T-helper 22 cell (primary cell): ENCODE results near the gene ELOF1.
"Not testable (repeated sequence)": the region's sequence is repeated elsewhere in the genome, so short reads cannot be mapped to it uniquely, and the experiment has no call there.

Experiments used
- DNase-seq: peaks from one replicate; pipeline ENCODE4 v3.0.0-alpha.2; 2020; ENCODE audit warnings: low read depth

ELOF1 gene

DNA sequence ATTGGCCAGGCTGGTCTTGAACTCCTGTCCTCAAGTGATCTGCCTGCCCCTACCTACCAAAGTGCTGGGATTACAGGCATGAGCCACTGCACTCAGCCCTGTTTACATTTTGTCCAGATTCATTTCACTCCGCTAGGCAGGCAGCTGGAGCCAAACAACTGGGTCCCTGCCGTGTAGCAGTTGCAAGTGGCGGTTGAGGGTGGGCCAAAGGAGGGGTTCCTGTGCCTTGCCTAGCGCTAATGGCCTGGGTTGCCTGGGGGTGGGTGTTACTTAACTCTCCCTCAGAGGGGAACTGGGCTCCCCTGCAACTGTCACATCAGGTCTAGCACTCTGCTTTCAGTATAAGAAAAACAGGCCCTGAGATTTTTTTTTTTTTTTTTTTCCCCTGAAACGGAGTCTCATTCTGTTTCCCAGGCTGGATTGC lies 11.0 kb upstream of the ELOF1 start:
- no peak for DNase-seq

- no peak for DNase-seq
Observed at GRCh38 chr19:11566164-11566563, 7.1 kb upstream of the ELOF1 start.

DNA sequence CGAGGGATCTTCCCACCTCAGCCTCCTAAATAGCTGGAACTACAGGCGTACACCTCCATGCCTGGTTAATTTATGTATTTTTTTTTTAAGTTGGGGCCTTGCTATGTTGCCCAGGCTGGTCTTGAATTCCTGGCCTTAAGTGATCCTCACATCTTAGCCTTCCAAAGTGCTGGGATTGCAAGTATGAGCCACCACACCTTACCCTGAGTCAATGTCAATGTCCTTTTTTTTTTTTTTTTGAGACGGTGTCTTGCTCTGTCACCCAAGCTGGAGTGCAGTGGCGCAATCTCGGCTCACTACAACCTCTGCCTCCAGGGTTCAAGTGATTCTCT lies 6.6 kb upstream of the ELOF1 start:
- not testable (repeated sequence) for DNase-seq

DNA sequence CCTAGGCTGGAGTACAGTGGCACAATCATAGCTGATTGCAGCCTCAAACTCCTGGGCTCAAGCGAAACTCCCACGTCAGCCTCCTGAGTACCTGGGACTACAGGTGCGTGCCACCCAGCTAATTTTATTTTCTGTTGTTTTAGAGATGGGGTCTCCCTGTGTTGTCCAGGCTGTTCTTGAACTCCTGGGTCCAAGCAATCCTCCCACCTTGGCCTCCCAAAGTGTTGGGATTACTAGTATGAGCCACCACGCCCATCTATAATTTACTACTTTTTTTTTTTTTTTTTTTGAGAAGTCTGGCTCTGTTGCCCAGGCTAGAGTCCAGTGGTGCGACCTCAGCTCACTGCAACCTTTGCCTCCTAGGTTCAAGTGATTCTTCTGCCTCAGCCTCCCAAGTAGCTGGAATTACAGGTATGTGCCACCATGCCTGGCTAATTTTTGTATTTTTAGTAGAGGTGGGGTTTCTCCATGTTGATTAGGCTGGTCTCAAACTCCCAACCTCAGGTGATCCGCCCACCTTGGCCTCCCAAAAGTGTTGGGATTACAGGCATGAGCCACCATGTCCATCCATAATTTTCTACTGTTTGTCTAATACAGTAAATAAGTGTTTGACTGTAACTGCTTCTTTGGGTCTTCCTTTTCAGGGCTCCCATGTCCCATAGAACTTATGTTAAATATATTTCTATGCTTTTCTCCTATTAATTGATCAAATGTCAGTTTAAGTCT lies 5.2 kb upstream of the ELOF1 start:
- DNase-seq: not testable (repeated sequence)

- DNase-seq: no peak
Observed at GRCh38 chr19:11563532-11563931, 4.5 kb upstream of the ELOF1 start.

GRCh38 chr19:11560404-11561051 lies 1.5 kb upstream of the ELOF1 start:
- no peak for DNase-seq

- no peak for DNase-seq
Observed at GRCh38 chr19:11556634-11557420, 2.2 kb downstream of the ELOF1 start.

DNA sequence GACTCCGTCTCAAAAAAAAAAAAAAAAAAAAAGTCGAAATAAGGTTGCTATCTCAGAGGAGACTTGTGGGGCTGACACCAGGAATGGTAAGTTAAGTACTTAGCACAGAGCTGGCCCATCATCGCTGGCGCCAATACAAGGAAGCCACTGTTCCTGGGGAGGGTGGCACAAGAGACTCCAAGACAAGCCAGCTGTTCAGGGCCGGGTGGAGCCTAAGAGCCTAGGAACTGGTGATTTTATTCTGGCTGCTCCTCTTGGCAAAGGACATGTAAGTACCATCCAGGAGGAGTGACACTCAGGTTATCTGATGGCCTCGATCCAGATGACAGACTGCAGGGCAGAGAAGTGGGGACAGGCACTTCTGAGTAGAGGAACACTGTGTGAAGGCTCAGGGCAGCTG lies 3.8 kb downstream of the ELOF1 start:
- no peak for DNase-seq

DNA sequence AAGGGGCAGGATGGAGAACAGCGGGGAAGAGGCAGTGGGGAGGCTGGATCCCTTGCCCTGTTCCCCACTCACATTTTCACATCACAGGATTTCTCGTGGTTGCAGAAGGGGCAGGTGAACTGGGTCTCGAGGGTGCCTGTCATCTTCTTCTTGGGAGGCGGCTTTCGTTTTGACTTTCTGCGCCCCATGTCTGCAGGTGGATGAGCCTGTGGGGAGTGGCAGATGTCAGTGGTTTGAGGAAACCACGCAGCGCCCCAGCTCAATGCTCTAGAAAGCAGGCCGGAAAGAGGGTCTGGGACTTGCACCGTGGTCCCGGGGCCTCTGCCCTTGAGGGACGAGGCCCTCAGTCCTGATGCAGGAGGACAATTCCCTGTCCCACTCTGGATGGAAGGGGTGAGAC lies 4.9 kb downstream of the ELOF1 start:
- DNase-seq: no peak

- no peak for DNase-seq
Observed at GRCh38 chr19:11552666-11553372, 6.2 kb downstream of the ELOF1 start.

DNA sequence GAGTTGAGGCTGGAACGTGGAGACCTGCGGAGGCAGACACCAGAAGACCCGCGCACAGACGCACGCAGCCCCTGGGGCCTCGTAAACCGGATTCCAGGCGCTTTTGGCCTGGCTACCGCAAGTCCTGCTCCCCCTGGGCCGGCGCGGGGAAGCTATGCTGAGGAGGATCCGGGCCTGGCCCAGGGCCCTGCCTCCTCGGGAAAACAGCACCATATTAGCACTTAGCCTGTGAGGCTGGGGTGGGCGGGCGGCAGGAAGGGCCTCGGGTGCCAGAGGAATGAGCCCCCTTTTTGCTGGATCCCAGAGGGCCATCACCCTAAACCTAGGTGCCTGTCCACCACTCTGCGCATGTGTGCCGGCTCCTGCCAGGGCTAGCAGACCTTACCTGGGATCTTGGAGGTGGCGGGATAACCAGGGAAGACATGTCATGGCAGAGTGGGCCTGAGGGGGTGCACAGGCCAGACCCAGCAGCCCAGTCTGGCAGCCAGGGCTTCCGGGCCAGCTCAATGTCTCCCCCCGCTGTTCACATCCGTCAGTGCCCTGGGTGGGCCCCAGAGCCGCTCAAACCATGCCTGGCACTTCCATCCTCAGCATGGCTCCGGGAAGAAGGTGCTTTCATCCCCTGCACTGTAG lies 7.3 kb downstream of the ELOF1 start:
- DNase-seq: no peak

DNA sequence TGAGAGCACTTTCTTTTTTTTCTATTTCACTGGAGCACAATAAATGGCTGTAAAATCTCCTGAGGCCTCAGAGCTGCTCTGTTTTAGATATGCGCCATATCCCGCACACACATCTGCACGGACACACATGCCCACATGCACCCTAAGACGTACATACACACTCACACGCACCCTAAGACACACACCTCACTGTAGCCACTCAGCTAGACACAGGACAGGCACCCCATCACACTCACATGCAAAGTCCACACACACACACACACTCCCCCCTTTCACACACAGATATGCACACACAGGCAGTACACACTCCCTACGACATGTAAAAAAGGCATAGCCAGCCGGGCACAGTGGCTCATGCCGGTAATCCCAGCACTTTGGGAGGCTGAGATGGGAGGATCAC lies 8.8 kb downstream of the ELOF1 start:
- no peak for DNase-seq

DNA sequence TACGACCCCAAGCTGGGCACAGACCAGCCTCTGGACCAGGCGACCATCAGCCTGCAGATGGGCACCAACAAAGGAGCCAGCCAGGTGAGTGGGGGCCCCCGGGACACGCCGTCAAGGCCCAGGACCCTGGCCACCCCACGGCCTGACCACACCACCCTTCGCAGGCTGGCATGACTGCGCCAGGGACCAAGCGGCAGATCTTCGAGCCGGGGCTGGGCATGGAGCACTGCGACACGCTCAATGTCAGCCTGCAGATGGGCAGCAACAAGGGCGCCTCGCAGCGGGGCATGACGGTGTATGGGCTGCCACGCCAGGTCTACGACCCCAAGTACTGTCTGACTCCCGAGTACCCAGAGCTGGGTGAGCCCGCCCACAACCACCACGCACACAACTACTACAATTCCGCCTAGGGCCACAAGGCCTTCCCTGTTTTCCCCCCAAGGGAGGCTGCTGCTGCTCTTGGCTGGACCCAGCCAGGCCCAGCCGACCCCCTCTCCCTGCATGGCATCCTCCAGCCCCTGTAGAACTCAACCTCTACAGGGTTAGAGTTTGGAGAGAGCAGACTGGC lies 9.6 kb downstream of the ELOF1 start:
- no peak for DNase-seq

DNA sequence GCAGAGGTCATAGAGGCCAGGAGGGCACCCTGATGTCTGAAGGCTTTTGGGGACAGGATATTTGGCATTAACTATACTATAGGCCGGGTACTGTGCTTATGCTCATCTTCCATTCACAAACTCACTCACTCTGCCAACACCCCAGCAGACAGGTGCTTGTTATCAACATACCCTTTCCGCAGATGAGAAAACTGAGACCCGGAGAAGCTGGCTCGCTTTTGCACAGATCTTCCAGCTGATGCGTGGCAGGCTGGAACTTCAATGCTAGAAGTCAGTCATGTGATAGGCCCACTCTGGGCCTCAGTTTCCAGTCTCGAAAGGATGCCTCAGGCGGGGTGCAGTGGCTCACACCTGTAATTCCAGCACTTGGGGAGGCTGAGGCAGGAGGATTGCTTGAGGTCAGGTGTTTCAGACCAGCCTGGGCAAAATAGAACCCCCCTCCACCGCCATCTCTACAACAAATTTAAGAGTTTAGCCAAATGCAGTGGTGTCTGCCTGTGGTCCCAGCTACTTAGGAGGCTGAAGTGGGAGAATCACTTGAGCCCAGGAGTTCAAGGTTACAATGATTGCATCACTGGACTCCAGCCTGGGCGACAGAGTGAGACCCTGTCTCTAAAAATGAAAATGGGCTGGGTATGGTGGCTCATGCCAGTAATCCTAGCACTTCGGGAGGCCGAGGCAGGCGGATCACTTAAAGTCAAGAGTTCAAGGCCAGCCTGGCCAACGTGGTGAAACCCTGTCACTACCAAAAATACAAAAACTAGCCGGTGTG lies 10.9 kb downstream of the ELOF1 start:
- DNase-seq: no peak

DNA sequence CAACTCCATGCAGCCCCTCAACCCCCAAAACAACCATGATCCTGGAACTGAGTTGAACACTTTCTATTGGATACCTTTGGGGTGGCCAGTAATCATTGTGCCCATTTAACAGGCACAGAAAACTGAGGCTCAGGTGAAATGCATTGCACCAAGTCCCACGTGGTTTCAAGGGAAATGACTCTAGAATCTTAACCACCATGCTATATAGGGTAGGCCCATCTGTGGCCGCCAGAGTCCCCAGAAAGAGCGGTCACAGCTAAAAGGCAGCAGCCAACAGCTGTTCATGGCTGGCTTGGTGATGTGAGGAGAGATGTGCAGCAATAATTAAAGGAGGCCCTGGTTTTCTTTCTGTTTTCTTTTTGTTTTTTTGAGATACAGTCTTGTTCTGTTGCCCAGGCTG lies 17.8 kb downstream of the ELOF1 start:
- no peak for DNase-seq

GRCh38 chr19:11540645-11541044 lies 18.4 kb downstream of the ELOF1 start:
- DNase-seq: no peak

GRCh38 chr19:11539495-11540365 lies 19.3 kb downstream of the ELOF1 start:
- DNase-seq: no peak

DNA sequence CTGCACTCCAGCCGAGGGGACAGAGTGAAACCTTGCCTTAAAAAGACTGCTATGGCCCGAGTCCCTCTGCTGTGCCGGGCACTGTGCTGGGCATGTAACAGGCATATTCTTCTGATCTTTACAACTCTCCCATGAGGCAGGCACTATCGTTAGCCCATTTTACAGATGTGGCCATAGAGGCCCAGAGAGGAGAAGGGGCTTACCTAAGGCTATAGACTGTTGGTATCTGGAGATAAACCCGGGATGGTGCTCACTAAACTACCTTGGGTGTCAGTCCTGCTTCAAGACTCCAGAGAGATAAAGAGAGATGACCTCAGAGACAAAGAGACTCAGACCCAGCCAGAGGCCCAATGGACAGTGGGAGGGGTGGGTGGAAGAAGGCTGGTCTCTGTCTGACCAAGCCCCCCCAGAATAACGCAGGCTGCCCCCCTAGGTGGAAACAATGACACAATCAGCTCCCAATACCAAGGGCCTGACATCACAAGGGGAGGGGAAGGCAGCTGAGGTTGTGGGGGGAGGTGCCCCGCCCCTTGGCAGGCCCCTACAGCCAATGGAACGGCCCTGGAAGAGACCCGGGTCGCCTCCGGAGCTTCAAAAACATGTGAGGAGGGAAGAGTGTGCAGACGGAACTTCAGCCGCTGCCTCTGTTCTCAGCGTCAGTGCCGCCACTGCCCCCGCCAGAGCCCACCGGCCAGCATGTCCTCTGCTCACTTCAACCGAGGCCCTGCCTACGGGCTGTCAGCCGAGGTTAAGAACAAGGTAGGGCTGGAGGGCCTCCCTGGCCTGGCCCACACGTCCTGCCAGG lies 20.6 kb downstream of the ELOF1 start, which contains the start of gene CNN1:
Gene CNN1 (plus strand): TSS at position 620 of the 805 bp plus-strand sequence. CDS start 77 bp downstream, at position 697.
- DNase-seq: no peak
